GM23248 (cell line): Measurements from ENCODE around the gene DPP6. TPM values are rescaled to one million over a fixed set of nuclear protein-coding genes. Genes with fewer than 3 reads are reported as not detected.
A peak's percentile ranks its signal among the peaks of the same experiment; 100 is the strongest.
"Not testable (repeated sequence)": the region's sequence is repeated elsewhere in the genome, so short reads cannot be mapped to it uniquely, and the experiment has no call there.

Source experiments
- DNase-seq: peaks from one replicate; pipeline ENCODE4 v3.0.0-alpha.2; 2015
- H2AFZ ChIP-seq: fragments of 200-600 bp; sonication (generic); 2 replicates; pipeline ENCODE4 v1.6.1; 2016; ENCODE audit warnings: antibody characterized with exemption
- H3F3A ChIP-seq: fragments of 200-600 bp; sonication (generic); 2 replicates; pipeline ENCODE4 v1.6.1; 2016; ENCODE audit warnings: mild to moderate bottlenecking, antibody characterized with exemption, mixed run types; ENCODE audit not compliant: insufficient read depth
- H3K27ac ChIP-seq: fragments of 200-600 bp; sonication (generic); 2 replicates; pipeline ENCODE4 v1.5.1; 2016; ENCODE audit warnings: mild to moderate bottlenecking
- H3K27me3 ChIP-seq: fragments of 200-600 bp; sonication (generic); replicated peaks from 2 replicates; pipeline ENCODE4 v1.6.1; 2016; ENCODE audit warnings: mild to moderate bottlenecking; ENCODE audit not compliant: insufficient read depth
- H3K36me3 ChIP-seq: fragments of 200-600 bp; sonication (generic); 2 replicates; pipeline ENCODE4 v1.6.1; 2016; ENCODE audit warnings: low read depth, mild to moderate bottlenecking
- H3K4me1 ChIP-seq: fragments of 200-600 bp; sonication (generic); 2 replicates; pipeline ENCODE4 v1.6.1; 2016; ENCODE audit warnings: mild to moderate bottlenecking; ENCODE audit not compliant: insufficient read depth
- H3K4me2 ChIP-seq: fragments of 200-600 bp; sonication (generic); one replicate; pipeline ENCODE4 v1.6.1; 2016; ENCODE audit warnings: mild to moderate bottlenecking; ENCODE audit not compliant: unreplicated experiment
- H3K4me3 ChIP-seq: fragments of 200-600 bp; sonication (generic); 2 replicates; pipeline ENCODE4 v1.5.1; 2016; ENCODE audit warnings: mild to moderate bottlenecking
- H3K79me2 ChIP-seq: fragments of 200-600 bp; sonication (generic); 2 replicates; pipeline ENCODE4 v1.6.1; 2016; ENCODE audit warnings: mild to moderate bottlenecking; ENCODE audit not compliant: insufficient read depth
- H3K9ac ChIP-seq: fragments of 200-600 bp; sonication (generic); 2 replicates; pipeline ENCODE4 v1.6.1; 2016; ENCODE audit warnings: mild to moderate bottlenecking
- H3K9me2 ChIP-seq: fragments of 200-600 bp; sonication (generic); 2 replicates; pipeline ENCODE4 v1.6.1; 2016; ENCODE audit warnings: mixed run types, mild to moderate bottlenecking, moderate library complexity; ENCODE audit not compliant: insufficient read depth
- H3K9me3 ChIP-seq: fragments of 200-600 bp; sonication (generic); one replicate; pipeline ENCODE4 v1.6.1; 2017; ENCODE audit warnings: low read depth
- H4K20me1 ChIP-seq: fragments of 200-600 bp; sonication (generic); 2 replicates; pipeline ENCODE4 v1.6.0; 2016; ENCODE audit not compliant: insufficient read depth
- EZH2 ChIP-seq: fragments of 200-600 bp; sonication (generic); IDR thresholded peaks from 2 replicates; pipeline ENCODE4 v1.6.1; 2018; ENCODE audit warnings: antibody characterized with exemption, mild to moderate bottlenecking; ENCODE audit not compliant: insufficient read depth, poor library complexity, severe bottlenecking
- EZH2phosphoT487 ChIP-seq: fragments of 200-600 bp; sonication (generic); IDR thresholded peaks from 2 replicates; pipeline ENCODE4 v1.6.1; 2018; ENCODE audit warnings: antibody characterized with exemption, moderate library complexity, mild to moderate bottlenecking, low read depth; ENCODE audit not compliant: insufficient read depth
- WGBS, 2 experiments: methylation state at CpG; one replicate each; pipeline ENCODE4 v1.1.6; 2015 to 2017; ENCODE audit warnings: low lambda C conversion rate in 2 of 2, low coverage in 1 of 2; ENCODE audit errors: missing lambda C conversion rate in 2 of 2; 5-methylcytosine and 5-hydroxymethylcytosine counted together
- in situ Hi-C: fragments of 300-500 bp; cut with MboI; formaldehyde crosslinking; loops from 2 replicates; pipeline ENCODE4 v1.15.0; 2020
- polyA plus RNA-seq: library from polyadenylated mRNA; unstranded; fragments of >200 nt; fragmentation: Nextera tagmentation; extraction: Ambion mirVana; gene quantifications from 2 replicates; pipeline ENCODE4 v1.2.1, GENCODE V29; 2016
- total RNA-seq: library from RNA; depleted of rRNA; stranded (reverse); fragments of >200 nt; shearing (Covaris generic); gene quantifications from 2 replicates; pipeline ENCODE4 v1.2.3, GENCODE V29; 2014

The DPP6 gene
- total and polyA plus RNA-seq, 2 experiments from 2014 or later = not detected

DNA sequence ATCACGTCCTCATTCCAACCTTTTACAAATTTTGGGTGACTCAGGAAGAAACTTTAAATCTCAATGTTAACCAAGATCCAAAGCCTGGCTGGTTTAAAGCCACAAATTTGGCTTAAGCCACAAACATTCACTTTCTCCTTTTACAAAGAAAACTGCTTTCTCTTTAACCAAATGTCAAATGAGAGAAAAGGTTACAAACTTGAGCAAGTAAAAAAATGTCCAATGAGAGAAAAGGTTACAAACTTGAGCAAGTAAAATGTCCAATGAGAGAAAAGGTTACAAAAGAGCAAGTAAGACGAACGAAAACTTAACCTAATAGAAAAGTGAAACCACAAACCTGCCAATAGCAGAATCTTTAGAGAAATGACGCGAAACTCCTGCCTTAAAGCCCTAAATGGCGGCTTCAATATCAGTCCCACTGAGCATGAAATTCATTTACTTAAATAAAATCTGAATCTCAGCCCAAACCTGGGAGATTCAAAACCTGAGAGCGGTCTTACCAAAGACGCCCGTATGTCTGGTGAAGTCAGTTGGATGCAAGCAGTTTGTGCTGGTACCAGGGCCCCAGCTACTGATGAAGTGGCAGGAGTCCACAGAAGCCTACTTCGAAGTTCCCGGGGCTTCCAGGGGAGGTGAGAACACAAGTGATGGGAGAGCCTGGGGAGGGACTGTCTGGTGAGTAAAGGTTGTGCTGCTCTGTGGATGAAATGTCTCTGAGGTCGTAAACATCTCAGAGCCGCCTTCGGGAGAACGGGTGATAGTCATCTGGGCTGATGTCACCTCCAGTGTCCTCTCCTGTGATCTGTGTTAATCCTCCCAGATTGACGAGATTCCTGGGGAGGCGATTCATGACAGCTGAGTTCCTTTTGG, 876.2 kb downstream of the DPP6 start:
- peak overlapping the region; percentile 90 for H3K4me3 ChIP-seq
- H3K9me2 ChIP-seq = no peaks in the 10 kb centered on the region
- peak overlapping the region; percentile 86 for H3K9ac ChIP-seq
- no peaks in the 10 kb centered on the region for H3K9me3 ChIP-seq
- peak overlapping the region; percentile 100 for H2AFZ ChIP-seq
- H3K36me3 ChIP-seq = no peaks in the 10 kb centered on the region
- peaks cover 18% of the 10 kb centered on the region; the same call in 1 of the 2 replicates for H3F3A ChIP-seq
- no peaks in the 10 kb centered on the region for H3K79me2 ChIP-seq
- H3K27ac ChIP-seq = peak overlapping the region; percentile 87
- no peaks in the 10 kb centered on the region; the same call in 1 of the 2 replicates for H3K27me3 ChIP-seq
- DNase-seq = peak; percentile 90
- no peaks in the 10 kb centered on the region for H3K4me1 ChIP-seq
- in situ Hi-C loops = loop anchor here (10.0 kb wide), 1 partner anchor 426 kb away; no protein-coding TSS in a partner anchor
- peak overlapping the region; percentile 99 for H3K4me2 ChIP-seq
- TF ChIP-seq EZH2 (no peak), EZH2phosphoT487 (no peak)
- H4K20me1 ChIP-seq = no peaks in the 10 kb centered on the region
- WGBS, 2 experiments = 1 to 2% methylated on average over 17 of the region's 17 CpGs

DNA sequence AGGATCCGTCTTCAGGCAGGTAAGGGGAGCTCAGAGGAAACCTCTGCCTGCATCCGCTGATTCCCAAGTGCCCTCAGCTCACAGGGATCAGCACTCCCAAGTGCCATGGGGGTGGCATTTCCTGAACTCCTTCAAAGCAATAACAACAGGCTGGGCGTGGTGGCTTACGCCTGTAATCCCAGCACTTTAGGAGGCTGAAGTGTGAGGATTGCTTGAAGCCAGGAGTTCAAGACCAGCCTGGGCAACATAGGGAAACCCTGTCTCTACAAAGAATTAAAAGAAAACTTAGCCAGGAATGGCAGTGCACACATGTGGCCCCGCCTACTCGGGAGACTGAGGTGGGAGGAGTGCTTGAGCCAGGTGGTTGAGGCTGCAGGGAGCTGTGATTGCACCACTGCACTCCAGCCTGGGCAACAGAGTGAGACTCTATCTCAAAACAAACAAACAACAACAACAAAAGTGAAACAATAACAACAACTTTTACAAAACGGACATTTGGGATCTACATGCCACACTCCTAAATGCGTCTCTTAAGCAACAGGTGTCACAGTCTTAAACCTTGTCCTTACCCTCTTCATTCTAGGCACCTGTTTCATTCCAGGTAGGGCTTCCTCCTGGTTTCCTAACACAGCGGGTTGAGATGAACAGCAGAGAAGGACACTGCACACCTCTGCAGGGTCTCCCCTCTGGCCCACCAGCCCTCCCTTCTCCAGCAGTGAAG, 877.0 kb downstream of the DPP6 start:
- DNase-seq = no peak

DNA sequence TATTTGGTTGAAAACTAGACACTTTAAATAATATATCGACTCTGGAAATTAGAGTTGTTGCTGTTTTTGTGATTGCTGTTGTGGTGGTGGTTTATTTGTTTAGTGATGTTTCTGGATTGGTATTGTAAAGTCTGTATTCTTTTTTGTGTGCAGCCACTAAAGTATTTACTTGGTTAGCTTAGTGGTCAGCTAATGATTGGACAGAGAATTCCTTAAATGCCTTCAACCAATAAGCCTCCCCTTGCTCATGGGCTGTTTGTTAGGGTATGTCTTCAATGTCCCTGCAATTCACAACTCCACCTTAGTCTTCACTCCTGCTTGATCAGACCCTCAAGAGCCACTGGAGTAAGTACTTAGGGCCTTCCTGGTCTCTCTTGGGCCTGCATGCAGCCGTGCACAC, 879.7 kb downstream of the DPP6 start:
- in situ Hi-C loops = no loop called here
- no peaks in the 10 kb centered on the region for H3K79me2 ChIP-seq
- TF ChIP-seq EZH2 = no peak
- no peak for TF ChIP-seq EZH2phosphoT487
- no peaks in the 10 kb centered on the region for H3K4me1 ChIP-seq
- no peaks in the 10 kb centered on the region for H3K9me2 ChIP-seq
- no peaks in the 10 kb centered on the region for H3K9me3 ChIP-seq
- no peak overlapping the region for H3K4me3 ChIP-seq
- 94 to 98% methylated on average over 2 of the region's 2 CpGs for WGBS, 2 experiments
- no peak overlapping the region for H3K27ac ChIP-seq
- H4K20me1 ChIP-seq = no peaks in the 10 kb centered on the region
- H2AFZ ChIP-seq = no peak overlapping the region
- DNase-seq = peak; percentile 6
- H3K36me3 ChIP-seq = no peaks in the 10 kb centered on the region
- H3K27me3 ChIP-seq = no peaks in the 10 kb centered on the region
- H3F3A ChIP-seq = peaks cover 18% of the 10 kb centered on the region; the same call in 1 of the 2 replicates
- no peak overlapping the region for H3K4me2 ChIP-seq
- no peak overlapping the region for H3K9ac ChIP-seq

More for the DNA sequence above, 877.0 kb downstream of the DPP6 start:
- peak overlapping the region; percentile 86 for H3K9ac ChIP-seq
- no peaks in the 10 kb centered on the region for H3K79me2 ChIP-seq
- in situ Hi-C loops = loop anchor here (10.0 kb wide), 1 partner anchor 426 kb away; no protein-coding TSS in a partner anchor
- H3F3A ChIP-seq = peaks cover 18% of the 10 kb centered on the region; the same call in 1 of the 2 replicates
- H3K27ac ChIP-seq = peak overlapping the region; percentile 87
- H3K36me3 ChIP-seq = no peaks in the 10 kb centered on the region
- no peaks in the 10 kb centered on the region; the same call in 1 of the 2 replicates for H3K27me3 ChIP-seq
- H3K9me3 ChIP-seq = no peaks in the 10 kb centered on the region
- peak overlapping the region; percentile 99 for H3K4me2 ChIP-seq
- no peaks in the 10 kb centered on the region for H3K4me1 ChIP-seq
- H2AFZ ChIP-seq = peak overlapping the region; percentile 100
- TF ChIP-seq EZH2 (no peak), EZH2phosphoT487 (no peak)
- H4K20me1 ChIP-seq = no peaks in the 10 kb centered on the region
- peak overlapping the region; percentile 90 for H3K4me3 ChIP-seq
- WGBS, 2 experiments = 61 to 75% methylated on average over 9 of the region's 9 CpGs
- no peaks in the 10 kb centered on the region for H3K9me2 ChIP-seq

DNA sequence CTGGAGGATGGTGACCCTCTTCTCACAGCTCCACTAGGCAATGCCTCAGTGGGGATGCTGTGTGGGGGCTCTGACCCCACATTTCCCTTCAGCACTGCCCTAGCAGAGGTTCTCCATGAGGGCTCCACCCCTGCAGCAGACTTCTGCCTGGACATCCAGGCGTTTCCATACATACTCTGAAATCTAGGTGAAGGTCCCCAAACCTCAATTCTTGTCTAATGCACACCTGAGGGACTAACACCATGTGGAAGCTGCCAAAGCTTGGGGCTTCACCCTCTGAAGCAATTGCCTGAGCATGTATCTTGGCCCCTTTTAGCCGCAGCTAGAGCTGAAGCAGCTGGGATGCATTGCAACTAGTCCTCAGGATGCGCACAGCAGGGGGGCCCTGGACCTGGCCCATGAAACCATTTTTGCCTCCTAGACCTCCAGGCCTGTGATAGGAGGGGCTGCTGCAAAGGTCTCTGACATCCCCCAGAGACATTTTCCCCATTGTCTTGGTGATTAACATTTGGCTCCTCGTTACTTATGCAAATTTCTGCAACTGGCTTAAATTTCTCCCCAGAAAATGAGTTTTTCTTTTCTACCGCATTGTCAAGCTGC, 882.3 kb downstream of the DPP6 start:
- H3K4me1 ChIP-seq, H3K79me2 ChIP-seq, H3K4me3 ChIP-seq, H3K9me3 ChIP-seq, H3K36me3 ChIP-seq, H3K27ac ChIP-seq, in situ Hi-C loops, H3K4me2 ChIP-seq, H3F3A ChIP-seq, H3K9ac ChIP-seq, H3K9me2 ChIP-seq, H4K20me1 ChIP-seq, H3K27me3 ChIP-seq, H2AFZ ChIP-seq, DNase-seq: not testable (repeated sequence)
- 88 to 91% methylated on average over 5 of the region's 5 CpGs for WGBS, 2 experiments
